Spleen (tissue), 11 donors: ENCODE measurements around the gene SSH2. TPM values are rescaled to one million over a fixed set of nuclear protein-coding genes. Genes with fewer than 3 reads are reported as not detected.
A peak's percentile ranks its signal among the peaks of the same experiment; 100 is the strongest.

Experiments used
- DNase-seq: peaks from one replicate; pipeline ENCODE4 v3.0.0-alpha.2; 2020
- H3K27ac ChIP-seq, 8 donors: fragments of 200-600 bp; sonication (generic) in 7 of 8; 1 replicate in 4 of 8; 2 replicates in 4 of 8; pipeline versions ENCODE4 v1.5.0 to v1.8.0; 2016 to 2021; ENCODE audit warnings: inconsistent platforms in 4 of 8, mild to moderate bottlenecking in 4 of 8, moderate library complexity in 1 of 8
- H3K27me3 ChIP-seq, 7 donors: fragments of 200-600 bp; sonication (generic) in 6 of 7; replicated peaks in 1 of 7; 1 replicate in 4 of 7; 2 replicates in 3 of 7; pipeline versions ENCODE4 v1.5.0 to v1.8.0; 2016 to 2021; ENCODE audit warnings: inconsistent platforms in 3 of 7, mild to moderate bottlenecking in 1 of 7
- H3K36me3 ChIP-seq, 6 donors: fragments of 200-600 bp; sonication (generic) in 5 of 6; 1 replicate in 4 of 6; 2 replicates in 2 of 6; pipeline versions ENCODE4 v1.5.0 to v1.8.0; 2016 to 2021; ENCODE audit warnings: inconsistent platforms in 2 of 6
- H3K4me1 ChIP-seq, 6 donors: fragments of 200-600 bp; sonication (generic) in 5 of 6; 1 replicate in 3 of 6; 2 replicates in 3 of 6; pipeline versions ENCODE4 v1.5.0 to v1.8.0; 2016 to 2021; ENCODE audit warnings: inconsistent platforms in 3 of 6
- H3K4me3 ChIP-seq, 8 donors: fragments of 200-600 bp; sonication (generic) in 7 of 8; 1 replicate in 4 of 8; 2 replicates in 4 of 8; pipeline versions ENCODE4 v1.5.0 to v1.8.0; 2016 to 2021; ENCODE audit warnings: inconsistent platforms in 4 of 8, mild to moderate bottlenecking in 4 of 8, moderate library complexity in 2 of 8
- H3K9me3 ChIP-seq, 8 donors: fragments of 200-600 bp; sonication (generic) in 7 of 8; 1 replicate in 4 of 8; 2 replicates in 4 of 8; pipeline versions ENCODE4 v1.5.0 to v1.8.0; 2016 to 2021; ENCODE audit warnings: inconsistent platforms in 4 of 8
- CTCF ChIP-seq, 11 experiments: fragments of 200-600 bp in 7 of 11; fragments of 450-650 bp in 4 of 11; sonication (generic) in 4 of 11; IDR thresholded peaks in 8 of 11; conservative IDR thresholded peaks in 3 of 11; 1 replicate in 7 of 11; 2 replicates in 4 of 11; pipeline versions ENCODE4 v1.4.0 to v1.8.0; 2016 to 2021; ENCODE audit warnings: antibody characterized with exemption in 11 of 11, inconsistent platforms in 4 of 11, mild to moderate bottlenecking in 1 of 11
- POLR2A ChIP-seq, 3 donors: fragments of 450-650 bp; IDR thresholded peaks; one replicate each; pipeline ENCODE4 v1.5.1; 2017; ENCODE audit warnings: antibody characterized with exemption in 3 of 3, mild to moderate bottlenecking in 1 of 3
- POLR2AphosphoS5 ChIP-seq, 3 donors: sonication (generic); formaldehyde crosslinking; IDR thresholded peaks; one replicate each; pipeline ENCODE4 v1.5.1; 2017; ENCODE audit warnings: antibody characterized with exemption in 3 of 3
- WGBS, 5 donors: extraction: QIAGEN DNeasy Blood & Tissue Kit in 3 of 5; methylation state at CpG; one replicate each; pipeline versions ENCODE4 v1.1.5 to v1.1.7; 2013 to 2018; 5-methylcytosine and 5-hydroxymethylcytosine counted together
- intact Hi-C: fragments of 100-400 bp; cut with DNase I; formaldehyde crosslinking; loops from one replicate; pipeline ENCODE4 v1.15.0; 2023; ENCODE audit warnings: low total_unique reads
- polyA plus RNA-seq, 3 donors: library from polyadenylated mRNA; stranded (reverse); fragments of 200-250 nt; gene quantifications; one replicate each; pipeline ENCODE4 v1.2.1, GENCODE V29; 2013
- total RNA-seq, 7 donors: library from RNA; depleted of rRNA in 3 of 7; stranded (reverse); fragments of >200 nt in 3 of 7; fragmentation: NEBNext Ultra II Directional in 4 of 7; extraction: Animal tissue kit (Norgen Biotek cat#: 25700) in 4 of 7; gene quantifications; one replicate each; pipeline versions ENCODE4 v1.1.0 to v1.2.1, GENCODE V29; 2016 to 2021
- donor health status: healthy with polysubstance abuse.
- donor health status: DM: no; HTN: no; CAD: no; lungs with moderate emphysema.
- donor health status: DM: no; HTN: no; CAD: no.
- donor health status: Bipolar disorder and iron deficiency.
- donor health status: healthy.
- donor health status: DM: no; HTN: no; CAD: no.
- donor health status: DM: yes; HTN: yes; CAD: no.

The SSH2 gene
- total and polyA plus RNA-seq, 10 donors: 15.9 to 182 (median 113) TPM

GRCh38 chr17:29776026-29776425 lies 154.0 kb downstream of the SSH2 start:
- Histone ChIP-seq H3K27ac (no peak overlapping the region), H3K27me3 (no peaks in the 10 kb centered on the region), H3K4me1 (peaks cover 6 to 29% (median 9%) of the 10 kb centered on the region in 6 donors), H3K4me3 (no peak overlapping the region), H3K36me3 (no peaks in the 10 kb centered on the region), H3K9me3 (no peaks in the 10 kb centered on the region)
- WGBS, 5 donors: 95 to 99% (median 97%) methylated on average over 5 of the region's 5 CpGs
- intact Hi-C loops: loop anchor here (5.0 kb wide), 1 partner anchor 139 kb away; no protein-coding TSS in a partner anchor
- no peak for TF ChIP-seq CTCF (IDR thresholded peaks at IDR 0.05 in 8 of 11, conservative IDR thresholded peaks at IDR 0.05 in 3 of 11)
- no peak for TF ChIP-seq POLR2A (IDR thresholded peaks at IDR 0.05)
- TF ChIP-seq POLR2AphosphoS5 (IDR thresholded peaks at IDR 0.05): no peak
- DNase-seq: no peak

- Histone ChIP-seq H3K27ac (no peak overlapping the region), H3K4me1 (peaks cover 0 to 12% (median 0%) of the 10 kb centered on the region in 6 donors), H3K36me3 (no peaks in the 10 kb centered on the region), H3K4me3 (no peak overlapping the region), H3K27me3 (no peaks in the 10 kb centered on the region), H3K9me3 (no peaks in the 10 kb centered on the region)
- intact Hi-C loops: no loop called here
- WGBS, 5 donors: 89 to 96% (median 95%) methylated on average over 2 of the region's 2 CpGs
- no peak for DNase-seq
- no peak for TF ChIP-seq POLR2A (IDR thresholded peaks at IDR 0.05)
- no peak for TF ChIP-seq POLR2AphosphoS5 (IDR thresholded peaks at IDR 0.05)
- no peak for TF ChIP-seq CTCF (IDR thresholded peaks at IDR 0.05 in 8 of 11, conservative IDR thresholded peaks at IDR 0.05 in 3 of 11)
These were observed 157.0 kb downstream of the SSH2 start for GRCh38 chr17:29772981-29773380.

GRCh38 chr17:29771546-29771945 lies 158.5 kb downstream of the SSH2 start:
- intact Hi-C loops: no loop called here
- Histone ChIP-seq H3K4me1 (peaks cover 0 to 10% (median 0%) of the 10 kb centered on the region in 6 donors), H3K9me3 (no peaks in the 10 kb centered on the region), H3K27me3 (no peaks in the 10 kb centered on the region), H3K27ac (peak overlapping the region in 2 of 8 donors; percentile 5 to 14), H3K36me3 (no peaks in the 10 kb centered on the region), H3K4me3 (no peak overlapping the region)
- 77 to 88% (median 84%) methylated on average over 1 of the region's 1 CpG for WGBS, 5 donors
- DNase-seq: no peak
- TF ChIP-seq CTCF (IDR thresholded peaks at IDR 0.05 in 8 of 11, conservative IDR thresholded peaks at IDR 0.05 in 3 of 11) (no peak), POLR2A (IDR thresholded peaks at IDR 0.05) (no peak), POLR2AphosphoS5 (IDR thresholded peaks at IDR 0.05) (no peak)

GRCh38 chr17:29769225-29769624 lies 160.8 kb downstream of the SSH2 start:
- H3K4me3 ChIP-seq: no peak overlapping the region
- no peaks in the 10 kb centered on the region for H3K36me3 ChIP-seq
- TF ChIP-seq CTCF (IDR thresholded peaks at IDR 0.05 in 8 of 11, conservative IDR thresholded peaks at IDR 0.05 in 3 of 11) (no peak), POLR2AphosphoS5 (IDR thresholded peaks at IDR 0.05) (no peak), POLR2A (IDR thresholded peaks at IDR 0.05) (no peak)
- no peaks in the 10 kb centered on the region for H3K9me3 ChIP-seq
- intact Hi-C loops: no loop called here
- no peaks in the 10 kb centered on the region for H3K27me3 ChIP-seq
- H3K4me1 ChIP-seq: peaks cover 0 to 10% (median 0%) of the 10 kb centered on the region in 6 donors
- no peak overlapping the region for H3K27ac ChIP-seq
- no peak for DNase-seq
